Central memory CD4-positive, alpha-beta T cell (primary cell): ENCODE results near the gene C11orf91.
"Not testable (repeated sequence)": the region's sequence is repeated elsewhere in the genome, so short reads cannot be mapped to it uniquely, and the experiment has no call there.

Experiments used
- DNase-seq: peaks from one replicate; pipeline ENCODE4 v3.0.0; 2022
- total RNA-seq, 3 experiments: gene quantifications; one replicate each; lab custom pipeline; 2026; lab: John Stamatoyannopoulos, UW

The C11orf91 gene, protein sequence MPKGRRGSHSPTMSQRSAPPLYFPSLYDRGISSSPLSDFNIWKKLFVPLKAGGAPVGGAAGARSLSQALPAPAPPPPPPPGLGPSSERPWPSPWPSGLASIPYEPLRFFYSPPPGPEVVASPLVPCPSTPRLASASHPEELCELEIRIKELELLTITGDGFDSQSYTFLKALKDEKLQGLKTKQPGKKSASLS
- total RNA-seq: 0.07 to 0.58 (median 0.16) reads per million in 3 experiments

DNA sequence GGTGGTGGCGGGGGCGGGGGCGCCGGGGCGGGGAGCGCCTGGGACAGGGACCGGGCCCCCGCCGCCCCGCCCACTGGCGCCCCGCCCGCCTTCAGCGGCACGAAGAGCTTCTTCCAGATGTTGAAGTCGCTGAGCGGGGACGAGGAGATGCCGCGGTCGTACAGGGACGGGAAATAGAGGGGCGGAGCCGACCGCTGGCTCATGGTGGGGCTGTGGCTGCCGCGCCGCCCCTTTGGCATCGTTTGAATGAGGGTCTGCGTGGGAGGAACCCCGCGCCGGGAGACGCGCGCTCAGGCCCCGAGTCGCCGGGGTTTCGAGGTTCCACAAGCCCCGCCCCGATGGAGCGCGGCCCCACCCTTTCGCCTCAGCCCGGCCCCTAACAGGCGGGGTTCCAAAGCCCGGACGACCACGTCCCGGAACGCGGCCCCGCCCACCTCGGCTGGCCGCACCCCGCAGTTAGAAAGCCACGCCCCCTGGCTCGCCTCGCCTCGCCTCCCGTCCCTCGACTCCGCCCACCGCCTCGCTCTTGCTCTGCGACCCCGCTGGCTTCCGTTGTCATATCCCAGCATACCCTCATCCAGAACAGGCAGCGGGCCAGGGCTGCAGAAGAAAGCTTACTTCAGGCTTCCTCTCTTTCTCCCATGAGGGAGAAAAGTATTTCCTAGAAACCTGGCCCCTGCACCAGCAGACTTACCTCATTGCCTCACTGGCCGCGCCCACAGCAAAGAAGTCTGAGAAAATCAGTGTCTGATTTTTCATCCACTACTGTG is at the start of gene C11orf91:
C11orf91 (minus strand) TSS at position 325 of the 770 bp plus-strand sequence; CDS start at position 239, 86 bp downstream.
- DNase-seq: peak; percentile 93

DNA sequence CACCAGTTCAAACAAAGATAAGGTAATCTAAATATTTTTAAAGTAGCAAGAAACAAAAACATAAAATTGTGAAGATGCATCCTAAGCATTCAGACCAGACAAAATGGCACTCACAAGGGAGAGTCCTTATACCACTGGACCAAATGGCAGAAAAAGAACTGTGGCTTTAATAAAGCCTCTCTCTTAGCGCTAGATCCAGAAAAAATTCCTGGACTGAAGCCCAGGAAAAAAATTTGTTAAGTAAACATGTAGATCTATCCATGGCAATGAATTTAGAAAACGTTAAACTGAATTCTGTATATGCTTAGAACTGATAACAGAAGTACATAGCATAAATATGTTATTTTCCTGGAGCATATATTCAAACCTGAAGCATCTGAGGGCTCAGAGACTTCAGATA is 47.4 kb upstream of the C11orf91 start:
- no peak for DNase-seq

DNA sequence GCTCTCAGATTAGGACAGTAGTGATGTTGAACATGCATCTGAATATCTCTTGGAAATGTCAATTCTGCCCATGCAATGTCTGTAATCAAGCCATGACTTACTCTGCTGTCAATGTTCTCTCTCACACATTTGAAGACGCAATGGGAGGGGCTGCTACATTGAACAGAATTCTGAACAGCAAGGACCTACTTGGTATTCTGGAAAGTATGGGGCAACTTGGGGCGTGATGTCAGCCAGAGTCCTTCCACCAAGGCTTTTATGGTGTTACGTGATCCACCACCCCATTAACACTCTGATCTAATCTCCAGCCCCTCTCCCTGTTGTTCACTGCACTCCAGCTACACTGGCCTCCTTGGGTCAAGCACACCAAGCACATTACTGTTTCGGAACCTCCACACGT is 42.7 kb upstream of the C11orf91 start:
- no peak for DNase-seq

DNA sequence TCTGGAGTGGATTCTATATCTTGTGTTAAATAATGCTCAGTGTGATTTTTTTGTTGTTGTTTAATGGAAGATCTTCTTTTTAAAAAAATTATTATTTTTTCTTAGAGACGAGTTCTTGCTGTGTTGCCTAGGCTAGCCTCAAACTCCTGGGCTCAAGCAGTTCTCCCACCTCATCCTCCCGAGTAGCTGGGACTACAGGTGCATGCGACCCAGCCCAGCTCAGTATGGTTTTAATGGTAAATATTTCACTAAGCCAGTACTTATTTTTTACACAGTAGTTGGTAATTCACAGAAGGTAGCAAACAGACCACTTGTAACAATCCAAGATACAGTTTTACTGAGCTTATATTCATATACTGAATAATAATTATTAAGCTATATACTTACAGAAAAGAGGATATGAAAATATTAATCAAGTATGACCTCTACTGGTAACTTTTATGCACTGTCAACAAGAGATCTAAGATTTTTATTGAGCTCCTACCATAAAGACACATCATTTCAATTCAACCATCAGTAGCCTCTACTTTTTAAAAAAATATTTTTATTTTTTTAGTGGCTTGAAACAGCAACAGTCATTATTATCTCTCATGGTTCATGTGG is 41.7 kb upstream of the C11orf91 start:
- peak; percentile 29 for DNase-seq

DNA sequence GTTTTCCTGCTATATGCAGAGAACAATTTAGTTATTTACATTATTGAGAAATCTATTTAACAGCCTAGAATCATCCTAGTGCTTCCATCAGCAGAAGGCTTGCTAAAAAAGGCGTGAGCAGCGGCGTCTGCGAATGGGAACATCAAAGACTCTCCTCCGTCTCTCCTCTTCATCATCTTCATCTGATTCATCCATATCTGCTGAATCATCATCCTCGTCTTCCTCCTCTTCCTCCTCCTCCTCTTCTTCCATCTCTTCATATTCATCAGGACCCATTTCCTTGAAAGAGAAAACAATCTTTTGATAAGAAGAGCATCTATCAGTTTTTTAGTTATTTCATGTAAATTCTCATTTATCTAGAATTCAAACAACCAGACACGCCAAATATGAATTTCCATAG is 41.2 kb upstream of the C11orf91 start:
- no peak for DNase-seq

DNA sequence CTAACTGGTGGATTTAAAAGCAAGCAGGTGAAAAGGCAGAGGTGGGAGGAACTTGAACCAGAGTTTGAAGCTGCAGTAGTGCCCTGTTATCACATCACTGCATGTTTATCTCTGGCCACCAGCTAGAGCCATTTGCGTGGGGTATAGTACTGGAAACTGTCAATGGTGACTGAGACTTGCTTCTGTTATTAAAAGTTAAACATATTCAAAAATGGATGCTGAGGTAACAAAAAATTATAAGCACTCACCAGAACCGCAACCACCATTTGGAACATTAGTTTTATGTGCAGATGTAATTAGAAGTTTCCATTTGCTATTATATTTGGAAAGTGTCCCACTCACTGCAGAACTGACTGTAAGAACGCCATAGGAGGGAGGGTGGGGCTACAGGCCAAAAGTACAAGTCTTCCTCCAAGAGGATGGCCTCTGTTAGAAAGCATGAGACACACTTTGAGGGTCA is 36.8 kb upstream of the C11orf91 start:
- no peak for DNase-seq

DNA sequence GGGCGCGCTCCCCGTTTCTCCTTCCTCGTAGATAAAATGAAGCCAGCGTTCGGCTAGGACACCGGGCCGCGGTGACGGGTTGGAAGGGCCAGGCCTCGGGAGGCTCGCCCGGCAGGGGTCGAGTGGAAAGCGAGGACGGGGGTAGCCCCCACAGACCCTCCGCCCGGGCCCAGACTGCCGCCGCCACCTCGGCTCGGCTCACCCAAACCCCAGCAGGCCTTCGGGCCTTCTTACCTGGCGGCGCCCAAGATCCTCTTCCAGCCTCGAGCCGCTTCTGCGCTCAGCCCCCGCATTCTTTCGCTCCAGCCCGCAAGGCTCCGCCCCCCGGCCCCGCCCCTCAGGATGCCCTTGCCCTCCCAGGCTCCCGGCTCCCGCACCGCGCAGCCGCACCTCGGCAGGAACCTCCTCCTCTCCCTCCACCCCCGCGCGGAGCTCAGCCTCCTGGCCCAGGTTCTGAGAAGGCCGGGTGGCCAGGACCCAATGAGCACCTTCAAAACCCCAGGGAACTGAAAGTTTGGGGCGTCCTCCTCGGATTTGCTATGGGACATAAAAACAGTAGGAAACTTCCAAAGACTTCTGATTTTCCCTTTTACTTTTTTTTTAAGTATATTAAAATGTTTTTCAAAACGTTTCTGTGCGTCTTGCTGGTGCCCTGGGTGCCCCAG is 35.7 kb upstream of the C11orf91 start, which contains the start of gene CD59:
CD59 (minus strand) TSS at position 276 of the 665 bp plus-strand sequence. CDS start 13,978 bp downstream, outside the sequence.
- peak; percentile 81 for DNase-seq

DNA sequence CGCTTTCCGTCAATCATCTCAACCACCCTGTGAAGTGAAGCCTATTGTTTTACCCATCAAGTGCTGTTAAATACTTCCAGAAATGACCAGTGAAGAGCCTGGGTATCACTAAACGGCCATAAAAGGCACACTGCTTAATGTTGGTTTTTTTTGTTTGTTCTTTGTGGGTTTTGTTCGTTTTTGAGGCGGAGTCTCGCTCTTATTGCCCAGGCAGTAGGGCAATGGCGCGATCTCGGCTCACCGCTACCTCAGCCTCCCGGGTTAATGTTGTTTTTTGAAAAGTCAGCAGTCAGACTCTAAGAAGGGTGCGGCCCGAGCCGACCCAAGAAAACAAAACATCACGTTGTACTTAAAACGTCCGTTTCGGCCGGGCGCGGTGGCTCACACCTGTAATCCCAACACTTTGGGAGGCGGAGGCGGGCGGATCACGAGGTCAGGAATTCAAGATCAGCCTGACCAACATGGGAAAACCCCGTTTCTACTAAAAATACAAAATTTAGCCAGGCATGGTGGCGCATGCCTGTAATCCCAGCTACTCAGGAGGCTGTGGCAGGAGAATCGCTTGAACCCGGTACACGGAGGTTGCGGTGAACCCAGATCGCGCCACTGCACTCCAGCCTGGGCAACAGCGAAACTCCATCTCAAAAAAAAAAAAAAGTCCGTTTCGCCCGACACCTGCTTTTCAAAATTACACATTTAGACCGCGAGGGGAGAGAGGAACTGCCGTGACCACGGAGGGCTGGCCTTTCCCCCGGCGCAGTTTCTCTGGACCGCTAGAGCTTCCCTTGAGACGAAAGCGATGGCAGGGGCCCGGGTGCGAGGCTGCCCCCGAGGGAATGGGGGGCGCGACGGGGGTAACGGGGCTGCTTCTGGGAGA is 34.9 kb upstream of the C11orf91 start:
- DNase-seq: peak; percentile 48

DNA sequence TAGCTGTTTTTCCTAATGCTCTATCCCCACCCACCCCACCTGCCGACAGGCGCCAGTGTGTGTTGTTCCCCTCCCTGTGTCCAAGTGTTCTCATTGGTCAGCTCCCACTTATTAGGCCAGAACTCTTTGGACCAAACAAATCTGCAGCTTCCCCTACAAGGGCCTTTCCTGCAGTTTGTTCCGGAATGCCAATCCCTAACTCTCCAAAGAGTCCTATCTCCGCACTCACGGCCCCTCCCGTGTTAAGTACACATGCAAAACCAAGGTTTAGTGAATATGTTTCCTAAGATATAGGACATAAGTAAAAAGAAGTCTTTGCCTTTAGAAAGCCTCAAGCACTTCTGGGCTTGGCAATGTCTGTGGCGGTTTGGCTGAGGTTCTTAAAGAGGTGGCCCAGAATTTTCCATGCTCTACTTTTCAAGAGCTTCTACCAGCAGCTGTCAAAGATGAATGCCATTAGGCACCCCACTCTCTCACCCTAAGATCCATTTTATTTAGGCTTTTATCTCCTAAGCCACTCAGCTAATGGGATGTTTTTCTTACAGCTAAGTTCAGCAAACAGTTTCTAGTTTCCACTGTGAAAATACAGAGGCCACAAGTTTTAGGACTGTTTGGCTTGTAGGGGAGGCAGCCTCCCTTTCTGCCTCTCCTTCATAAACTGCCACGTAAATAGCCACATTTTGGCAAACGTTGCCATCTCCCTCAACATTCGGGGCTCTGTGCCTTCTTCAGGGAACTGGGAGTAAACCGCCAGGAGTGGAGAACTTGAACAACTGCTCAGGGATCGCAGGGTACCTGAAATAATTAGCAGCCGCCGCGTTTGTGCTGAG is 34.0 kb upstream of the C11orf91 start:
- DNase-seq: no peak

DNA sequence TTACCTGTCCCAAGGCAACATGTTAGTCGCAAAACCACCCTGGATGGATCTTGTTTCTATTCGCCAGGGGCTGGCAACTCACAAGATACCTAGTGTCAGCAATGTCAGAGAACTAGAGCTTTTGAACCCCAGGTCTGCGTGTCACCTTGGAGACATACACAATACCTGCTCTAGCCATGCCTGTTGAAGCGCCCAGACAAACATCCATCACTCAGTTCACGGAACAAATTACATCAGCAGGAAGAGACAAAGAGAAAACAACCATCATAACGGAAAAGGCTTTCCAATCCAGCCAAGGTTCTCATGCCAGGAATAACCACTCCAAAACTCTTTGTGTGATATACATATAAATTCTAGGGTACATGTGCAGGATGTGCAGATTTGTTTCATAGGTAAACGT is 33.4 kb upstream of the C11orf91 start:
- DNase-seq: no peak

DNA sequence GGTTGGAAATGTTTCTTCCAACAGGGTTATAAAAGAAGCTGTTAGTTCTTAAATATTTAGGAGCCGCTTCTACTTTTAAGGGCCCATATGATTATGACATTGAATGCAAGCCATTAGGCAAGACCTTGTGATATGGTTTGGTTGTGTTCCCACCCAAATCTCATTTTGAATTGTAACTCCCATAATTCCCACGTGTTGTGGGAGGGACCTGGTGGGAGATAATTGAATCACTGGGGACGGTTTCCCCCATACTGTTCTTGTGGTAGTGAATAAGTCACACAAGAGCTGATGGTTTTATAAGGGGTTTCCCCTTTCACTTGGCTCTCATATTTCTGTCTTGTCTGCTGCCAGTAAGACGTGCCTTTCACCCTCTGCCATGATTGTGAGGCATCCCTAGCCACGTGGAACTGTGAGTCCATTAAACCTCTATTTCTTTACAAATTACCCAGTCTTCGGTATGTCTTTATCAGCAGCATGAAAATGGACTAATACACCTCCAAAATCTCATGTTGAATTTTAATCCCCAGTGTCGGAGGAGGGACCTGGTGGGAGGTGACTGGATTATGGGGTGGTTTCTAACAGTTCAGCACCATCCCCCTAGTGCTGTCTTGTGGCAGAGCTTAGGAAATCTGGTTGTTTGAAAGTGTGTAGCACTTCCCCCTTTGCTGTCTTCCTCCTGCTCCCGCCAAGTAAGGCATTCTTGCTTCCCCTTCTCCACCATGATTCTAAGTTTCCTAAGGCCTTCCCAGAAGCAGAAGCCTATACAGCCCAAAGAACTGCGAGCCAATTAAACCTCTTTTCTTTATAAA is 31.3 kb upstream of the C11orf91 start:
- no peak for DNase-seq

DNA sequence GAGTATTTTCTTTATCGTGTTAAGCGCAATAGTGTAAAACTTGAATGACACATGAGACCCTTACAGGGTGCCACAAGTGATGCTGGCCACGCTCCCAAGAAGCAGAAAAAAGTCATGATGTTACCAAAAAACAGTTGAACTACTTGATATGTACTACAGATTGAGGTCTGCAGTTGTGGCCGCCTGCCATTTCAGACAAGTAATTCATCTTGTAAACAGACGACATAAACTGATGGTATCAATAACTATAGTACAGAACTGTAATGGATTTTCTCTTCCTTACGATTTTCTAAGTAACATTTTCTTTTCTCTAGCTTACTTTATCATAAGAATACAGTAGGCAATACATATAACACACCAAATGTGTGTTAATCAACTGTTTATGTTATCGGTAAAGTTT is 30.1 kb upstream of the C11orf91 start:
- no peak for DNase-seq

DNA sequence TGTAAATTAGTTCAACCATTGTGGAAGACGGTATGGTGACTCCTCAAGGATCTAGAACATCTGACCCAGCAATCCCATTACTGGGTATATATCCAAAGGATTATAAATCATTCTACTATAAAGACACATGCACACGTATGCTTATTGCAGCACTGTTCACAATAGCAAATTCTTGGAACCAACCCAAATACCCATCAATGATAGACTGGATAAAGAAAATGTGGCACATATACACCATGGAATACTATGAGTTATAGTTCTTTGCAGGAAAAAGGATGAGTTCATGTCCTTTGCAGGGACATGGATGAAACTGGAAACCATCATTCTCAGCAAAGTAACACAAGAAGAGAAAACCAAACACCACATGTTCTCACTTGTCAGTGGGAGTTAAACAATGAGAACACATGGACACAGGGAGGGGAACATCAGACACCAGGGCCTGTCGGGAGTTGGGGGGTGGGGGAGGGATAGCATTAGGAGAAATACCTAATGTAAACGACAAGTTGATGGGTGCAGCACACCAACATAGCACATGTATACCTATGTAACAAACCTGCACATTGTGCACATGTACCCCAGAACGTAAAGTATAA is 28.5 kb upstream of the C11orf91 start:
- not testable (repeated sequence) for DNase-seq

DNA sequence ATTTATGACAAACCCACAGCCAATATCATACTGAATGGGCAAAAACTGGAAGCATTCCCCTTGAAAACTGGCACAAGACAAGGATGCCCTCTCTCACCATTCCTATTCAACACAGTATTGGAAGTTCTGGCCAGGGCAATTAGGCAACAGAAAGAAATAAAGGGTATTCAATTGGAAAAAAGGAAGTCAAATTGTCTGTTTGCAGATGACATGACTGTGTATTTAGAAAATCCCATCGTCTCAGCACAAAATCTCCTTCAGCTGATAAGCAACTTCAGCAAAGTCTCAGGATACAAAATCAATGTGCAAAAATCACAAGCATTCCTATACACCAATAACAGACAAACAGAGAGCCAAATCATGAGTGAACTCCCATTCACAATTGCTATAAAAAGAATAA is 26.9 kb upstream of the C11orf91 start:
- DNase-seq: not testable (repeated sequence)

DNA sequence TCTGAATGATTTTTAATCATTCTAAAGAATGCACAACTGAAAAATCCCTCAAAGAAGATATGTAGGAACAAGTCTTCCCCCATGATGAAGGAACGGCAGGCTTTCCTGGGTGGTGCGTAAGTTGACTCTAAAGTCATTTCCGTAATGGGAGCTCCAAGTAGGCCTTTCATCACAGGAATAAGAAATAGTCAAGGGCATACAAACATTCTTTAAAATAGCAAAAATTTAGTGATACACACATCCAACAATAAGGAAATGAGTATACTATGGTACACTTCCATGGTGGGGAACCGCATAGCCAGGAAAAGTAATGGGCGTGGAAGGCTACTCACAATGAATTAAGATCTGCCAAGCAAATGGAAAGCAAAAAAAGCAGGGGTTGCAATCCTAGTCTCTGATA is 24.9 kb upstream of the C11orf91 start:
- DNase-seq: no peak

DNA sequence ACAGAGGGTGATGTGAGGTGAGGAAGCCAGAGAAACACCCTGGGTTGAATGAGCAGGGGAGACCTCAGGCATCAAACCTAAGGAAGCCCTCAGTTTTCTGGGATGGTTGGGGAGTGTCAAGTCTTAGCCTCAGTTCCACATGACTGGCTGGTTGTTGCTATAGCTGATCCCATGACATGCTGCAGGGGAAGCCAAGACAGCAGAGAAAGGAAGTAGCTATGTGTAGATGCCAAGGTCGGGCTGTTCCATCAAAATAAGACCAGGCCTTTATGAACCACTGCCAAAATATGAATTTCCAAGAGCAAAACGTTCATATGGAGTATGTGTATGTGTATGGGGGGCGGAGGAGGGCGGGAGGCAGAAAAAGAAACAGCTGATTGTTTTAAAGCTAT is 24.0 kb upstream of the C11orf91 start:
- no peak for DNase-seq

DNA sequence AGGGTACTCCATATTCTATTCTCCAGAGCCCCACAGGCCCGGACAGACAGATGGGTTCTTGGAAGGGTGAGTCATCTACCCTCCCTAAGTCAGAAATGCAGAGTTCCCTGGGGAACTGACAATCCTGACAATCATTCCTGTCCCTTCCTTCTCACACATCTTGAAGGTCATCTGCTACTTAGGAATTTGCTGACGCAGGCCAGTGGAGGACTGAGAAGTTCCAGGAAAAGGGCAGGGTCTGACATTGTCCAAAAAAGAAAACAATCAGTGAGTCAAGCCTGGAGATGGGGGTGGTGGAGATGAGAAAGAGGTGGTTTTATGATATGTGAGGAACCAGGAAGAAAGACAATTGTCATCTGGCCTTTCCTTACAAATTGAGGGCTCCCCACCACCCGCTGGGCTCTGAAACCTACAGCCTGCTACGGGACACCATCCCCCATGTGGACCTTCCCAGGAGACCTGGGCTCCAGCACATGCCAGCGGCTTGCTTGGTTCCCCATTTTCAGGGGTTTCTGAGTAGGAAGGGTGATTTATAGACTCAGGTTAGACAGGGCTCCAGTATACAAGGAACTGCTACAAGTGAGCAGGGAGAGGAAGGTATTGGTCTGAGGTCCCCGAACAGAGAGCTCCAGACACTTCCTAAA is 22.7 kb upstream of the C11orf91 start:
- DNase-seq: no peak

DNA sequence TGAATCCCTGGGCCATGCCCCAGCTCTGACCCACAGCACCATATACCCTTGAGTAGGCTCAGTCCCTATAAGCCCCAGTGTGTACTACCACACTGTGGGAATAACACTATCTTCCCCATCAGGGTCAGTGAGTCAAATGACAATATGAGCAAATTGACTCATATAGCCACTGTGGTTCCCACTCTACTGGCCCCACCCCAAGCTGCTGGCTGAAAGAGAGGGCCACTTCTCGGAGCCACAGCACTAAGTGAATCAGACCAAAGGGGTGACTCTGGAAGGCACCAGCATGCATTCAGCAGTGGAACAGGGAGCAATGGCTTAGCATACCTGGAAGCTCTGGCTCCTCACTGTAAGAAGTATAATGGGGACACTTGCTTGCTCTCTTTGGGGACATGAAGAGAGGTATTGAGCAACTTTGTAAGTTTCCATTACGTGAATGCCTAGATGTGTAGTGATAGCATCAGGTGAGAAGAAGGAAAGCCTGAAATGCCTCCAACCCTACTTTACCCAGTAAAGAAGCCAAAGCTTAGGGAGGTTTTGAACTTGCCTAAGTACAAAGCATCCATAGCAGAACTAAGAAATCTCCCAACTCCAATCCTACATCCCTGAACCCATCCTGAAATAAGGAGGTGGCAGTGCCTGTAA is 22.1 kb upstream of the C11orf91 start:
- no peak for DNase-seq

DNA sequence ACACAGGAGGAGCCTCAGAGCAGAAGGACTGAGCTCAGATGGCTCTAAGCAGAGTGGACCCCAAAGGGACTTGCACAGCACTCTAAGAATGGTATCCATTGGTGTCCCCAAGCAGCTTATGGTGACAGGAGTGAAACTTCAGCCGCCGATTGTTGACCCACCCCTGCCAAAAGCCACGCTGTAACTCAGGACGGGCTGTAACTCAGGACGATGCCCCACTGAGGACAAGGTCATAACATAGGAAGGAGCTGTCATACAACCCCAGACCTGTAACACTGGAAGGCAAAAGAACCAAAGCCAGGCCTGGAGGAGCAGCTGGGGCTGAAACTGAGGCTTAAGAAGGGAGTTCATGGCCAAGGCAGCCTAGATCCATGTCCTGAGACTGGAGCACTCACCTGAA is 21.4 kb upstream of the C11orf91 start:
- no peak for DNase-seq
